Adrenal gland (tissue), 12 donors: ENCODE results near the gene MOV10L1. TPM values are rescaled to one million over a fixed set of nuclear protein-coding genes. Genes with fewer than 3 reads are reported as not detected.

Experiments used
- DNase-seq, 7 donors: peaks; one replicate each; pipeline ENCODE4 v3.0.0-alpha.2; 2019 to 2020
- H3K27ac ChIP-seq, 5 donors: fragments of 200-600 bp; sonication (generic) in 4 of 5; 1 replicate in 3 of 5; 2 replicates in 2 of 5; pipeline versions ENCODE4 v1.5.1 to v1.8.0; 2016 to 2020; ENCODE audit warnings: mild to moderate bottlenecking in 1 of 5
- H3K27me3 ChIP-seq: fragments of 200-600 bp; 2 replicates; pipeline ENCODE4 v1.8.0; 2021
- H3K36me3 ChIP-seq, 2 donors: fragments of 200-600 bp; replicated peaks in 1 of 2; 1 replicate in 1 of 2; 2 replicates in 1 of 2; pipeline versions ENCODE4 v1.5.1 to v1.8.0; 2018 to 2022
- H3K4me1 ChIP-seq, 2 donors: fragments of 200-600 bp; replicated peaks in 1 of 2; 1 replicate in 1 of 2; 2 replicates in 1 of 2; pipeline versions ENCODE4 v1.5.1 to v1.8.0; 2018 to 2021
- H3K4me3 ChIP-seq, 4 donors: fragments of 200-600 bp; sonication (generic) in 3 of 4; one replicate each; pipeline ENCODE4 v1.5.1; 2016 to 2018
- H3K9me3 ChIP-seq, 3 donors: fragments of 200-600 bp; sonication (generic) in 1 of 3; replicated peaks in 1 of 3; 1 replicate in 2 of 3; 2 replicates in 1 of 3; pipeline versions ENCODE4 v1.5.1 to v1.8.0; 2016 to 2021
- CTCF ChIP-seq, 6 experiments: fragments of 450-650 bp in 4 of 6; fragments of 200-600 bp in 2 of 6; sonication (generic) in 1 of 6; IDR thresholded peaks; 1 replicate in 5 of 6; 2 replicates in 1 of 6; pipeline versions ENCODE4 v1.5.1 to v1.8.0; 2016 to 2021; ENCODE audit warnings: antibody characterized with exemption in 6 of 6, mild to moderate bottlenecking in 2 of 6, moderate library complexity in 1 of 6
- POLR2A ChIP-seq, 2 donors: fragments of 450-650 bp; IDR thresholded peaks; one replicate each; pipeline ENCODE4 v1.6.1; 2017; ENCODE audit warnings: antibody characterized with exemption in 2 of 2, mild to moderate bottlenecking in 2 of 2, moderate library complexity in 1 of 2
- WGBS, 4 donors: extraction: QIAGEN DNeasy Blood & Tissue Kit in 2 of 4; methylation state at CpG; one replicate each; pipeline versions ENCODE4 v1.1.5 to v1.1.7; 2013 to 2017; 5-methylcytosine and 5-hydroxymethylcytosine counted together
- intact Hi-C, 2 donors: fragments of 100-400 bp; cut with DNase I; formaldehyde crosslinking; loops; one replicate each; pipeline versions ENCODE4 v1.14.1 to v1.15.0; 2022 to 2023
- polyA plus RNA-seq, 3 donors: library from polyadenylated mRNA; stranded (reverse); fragments of 200-250 nt in 2 of 3; fragments of 350-450 nt in 1 of 3; fragmentation: Illumina TruSeq in 1 of 3; extraction: RNeasy Lipid Tissue Mini Kit (QIAGEN cat#74804) in 1 of 3; gene quantifications; one replicate each; pipeline ENCODE4 v1.2.3, GENCODE V29; 2013 to 2014
- total RNA-seq, 9 donors: library from RNA; depleted of rRNA in 4 of 9; stranded (reverse); fragments of >200 nt in 4 of 9; fragments of 120-200 nt in 1 of 9; fragmentation: NEBNext Ultra II Directional in 1 of 9; extraction: Animal tissue kit (Norgen Biotek cat#: 25700) in 1 of 9; gene quantifications; one replicate each; pipeline versions ENCODE4 v1.1.0 to v1.2.4, GENCODE V29; 2013 to 2023
- donor health status: healthy with polysubstance abuse.
- donor health status: Bipolar disorder and iron deficiency.
- donor health status: DM: yes; HTN: yes; CAD: no.
- donor health status: DM: no; HTN: no; CAD: no.
- donor health status: DM: no; HTN: no; CAD: no.
- donor health status: DM: yes; HTN: yes; CAD: no.

The MOV10L1 gene
- total and polyA plus RNA-seq, 12 donors = 0.14 to 0.74 (median 0.40) TPM; not detected in 5

GRCh38 chr22:50045211-50046018 lies 44.4 kb upstream of the MOV10L1 start:
- DNase-seq = no peak
- no peak overlapping the region for H3K4me3 ChIP-seq
- no peaks in the 10 kb centered on the region for H3K36me3 ChIP-seq
- peaks cover 27% of the 10 kb centered on the region for H3K27me3 ChIP-seq
- TF ChIP-seq CTCF (IDR thresholded peaks at IDR 0.05) = no peak
- TF ChIP-seq POLR2A (IDR thresholded peaks at IDR 0.05) = no peak
- H3K9me3 ChIP-seq = no peaks in the 10 kb centered on the region
- H3K27ac ChIP-seq = no peak overlapping the region
- H3K4me1 ChIP-seq = no peaks in the 10 kb centered on the region
- intact Hi-C loops = no loop called here
- 60 to 83% (median 70%) methylated on average over 15 to 35 of the region's 35 CpGs for WGBS, 4 donors

GRCh38 chr22:50046019-50046415 lies 43.8 kb upstream of the MOV10L1 start:
- Histone ChIP-seq H3K4me3 (no peak overlapping the region), H3K27me3 (peaks cover 24% of the 10 kb centered on the region), H3K27ac (no peak overlapping the region), H3K36me3 (no peaks in the 10 kb centered on the region), H3K9me3 (no peaks in the 10 kb centered on the region), H3K4me1 (no peaks in the 10 kb centered on the region)
- TF ChIP-seq POLR2A (IDR thresholded peaks at IDR 0.05) (no peak), CTCF (IDR thresholded peaks at IDR 0.05) (no peak)
- DNase-seq = no peak
- intact Hi-C loops = no loop called here
- WGBS, 4 donors = 73 to 87% (median 77%) methylated on average over 2 to 19 of the region's 19 CpGs

- 84 to 97% (median 86%) methylated on average over 7 to 27 of the region's 27 CpGs for WGBS, 4 donors
- Histone ChIP-seq H3K27ac (no peak overlapping the region), H3K27me3 (peaks cover 23% of the 10 kb centered on the region), H3K4me3 (no peak overlapping the region), H3K9me3 (no peaks in the 10 kb centered on the region), H3K4me1 (no peaks in the 10 kb centered on the region), H3K36me3 (no peaks in the 10 kb centered on the region)
- intact Hi-C loops = no loop called here
- TF ChIP-seq CTCF (IDR thresholded peaks at IDR 0.05) (no peak), POLR2A (IDR thresholded peaks at IDR 0.05) (no peak)
- no peak for DNase-seq
These were observed 43.1 kb upstream of the MOV10L1 start for GRCh38 chr22:50046481-50047245.

- WGBS, 4 donors = 86 to 94% (median 89%) methylated on average over 3 to 16 of the region's 16 CpGs; no CpG with 5 or more reads in 1 of the 4 donors
- DNase-seq = no peak
- no peaks in the 10 kb centered on the region for H3K4me1 ChIP-seq
- H3K27ac ChIP-seq = no peak overlapping the region
- peaks cover 23% of the 10 kb centered on the region for H3K27me3 ChIP-seq
- no peaks in the 10 kb centered on the region for H3K36me3 ChIP-seq
- intact Hi-C loops = no loop called here
- no peak overlapping the region for H3K4me3 ChIP-seq
- TF ChIP-seq CTCF (IDR thresholded peaks at IDR 0.05) (no peak), POLR2A (IDR thresholded peaks at IDR 0.05) (no peak)
- H3K9me3 ChIP-seq = no peaks in the 10 kb centered on the region
These were observed 42.5 kb upstream of the MOV10L1 start for GRCh38 chr22:50047346-50047745.
